HG03103 (cell line): ENCODE measurements around the gene PEX26.
"Not testable (repeated sequence)": the region's sequence is repeated elsewhere in the genome, so short reads cannot be mapped to it uniquely, and the experiment has no call there.

Experiments
- ATAC-seq: cut with Tn5 transposase; IDR thresholded peaks from one replicate; pipeline ENCODE4 v1.9.1; 2021; ENCODE audit warnings: low read depth; ENCODE audit not compliant: unreplicated experiment

Gene PEX26

DNA sequence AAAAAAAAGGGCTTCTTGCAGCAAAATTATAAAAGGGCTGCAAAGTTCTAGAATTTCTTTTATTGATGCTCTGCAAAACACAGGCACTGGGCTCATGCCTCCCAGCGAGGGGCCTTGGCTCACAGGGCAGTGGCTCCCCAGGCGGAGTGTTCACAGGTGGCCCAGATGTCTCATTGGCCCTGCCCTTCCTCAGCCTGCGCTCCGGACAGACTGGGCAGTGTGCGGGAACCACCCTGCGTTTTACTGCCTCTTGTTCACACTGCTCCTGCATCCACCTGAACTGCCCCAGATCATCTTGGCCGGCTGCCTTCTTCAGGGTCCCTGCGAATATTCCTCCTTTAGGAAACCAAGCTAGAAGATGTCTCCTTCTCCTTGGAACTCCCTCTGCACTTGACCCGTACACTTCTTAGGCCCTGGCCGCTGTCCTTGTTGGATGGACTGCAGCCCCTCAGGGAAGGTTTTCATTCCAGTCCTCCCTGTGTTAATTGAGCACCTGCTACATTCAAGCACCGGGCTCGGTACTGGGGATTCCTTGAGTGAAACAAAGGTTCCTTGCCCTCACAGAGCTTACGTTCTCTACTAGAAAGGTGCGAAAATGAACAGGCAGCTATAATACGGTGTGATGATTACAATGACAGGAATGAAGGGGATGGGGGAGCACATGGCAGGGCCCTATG, 37.3 kb downstream of the PEX26 start:
- ATAC-seq: no peak

DNA sequence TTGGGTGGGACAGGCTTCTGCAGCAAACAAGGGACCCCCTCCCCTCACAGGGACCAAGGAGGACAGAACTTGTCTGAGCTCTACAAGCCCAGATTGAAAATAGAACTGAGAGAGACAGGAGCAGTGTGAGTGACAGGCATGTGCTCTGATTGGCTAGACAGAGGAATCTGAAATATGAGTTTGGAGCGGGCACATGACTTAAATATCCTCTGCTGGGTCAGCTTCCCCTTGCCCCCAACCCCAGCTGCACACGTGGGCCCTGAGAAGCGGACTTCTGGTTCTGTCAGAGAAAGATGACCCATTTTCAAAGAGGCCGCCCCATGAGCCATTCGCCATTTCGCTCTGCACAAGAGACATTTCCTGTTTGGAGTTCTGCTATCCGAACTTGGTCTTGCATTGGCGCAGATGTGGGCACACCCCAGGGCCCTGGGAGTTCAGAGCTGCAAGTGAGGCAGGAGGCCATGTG, 38.1 kb downstream of the PEX26 start:
- ATAC-seq: no peak

DNA sequence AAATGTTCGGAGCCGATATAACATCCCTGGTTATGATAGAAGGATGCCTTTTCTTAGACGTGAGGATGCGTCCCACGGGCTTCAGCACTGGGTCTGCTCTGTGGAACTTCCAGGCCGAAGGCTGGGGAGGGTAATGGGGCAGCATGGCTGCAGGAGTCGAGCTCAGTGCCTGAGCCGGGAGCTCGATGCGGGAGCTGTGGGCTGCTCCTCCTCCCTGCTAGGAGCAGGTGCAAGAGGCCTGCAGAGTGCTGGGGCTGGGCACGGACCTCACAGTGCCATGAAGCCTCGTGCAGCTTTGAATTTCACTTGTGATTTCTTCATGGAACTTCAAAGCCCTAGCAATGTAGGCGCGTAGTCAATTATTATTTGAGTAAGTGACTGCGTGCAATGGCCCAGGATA, 38.8 kb downstream of the PEX26 start:
- ATAC-seq: no peak

DNA sequence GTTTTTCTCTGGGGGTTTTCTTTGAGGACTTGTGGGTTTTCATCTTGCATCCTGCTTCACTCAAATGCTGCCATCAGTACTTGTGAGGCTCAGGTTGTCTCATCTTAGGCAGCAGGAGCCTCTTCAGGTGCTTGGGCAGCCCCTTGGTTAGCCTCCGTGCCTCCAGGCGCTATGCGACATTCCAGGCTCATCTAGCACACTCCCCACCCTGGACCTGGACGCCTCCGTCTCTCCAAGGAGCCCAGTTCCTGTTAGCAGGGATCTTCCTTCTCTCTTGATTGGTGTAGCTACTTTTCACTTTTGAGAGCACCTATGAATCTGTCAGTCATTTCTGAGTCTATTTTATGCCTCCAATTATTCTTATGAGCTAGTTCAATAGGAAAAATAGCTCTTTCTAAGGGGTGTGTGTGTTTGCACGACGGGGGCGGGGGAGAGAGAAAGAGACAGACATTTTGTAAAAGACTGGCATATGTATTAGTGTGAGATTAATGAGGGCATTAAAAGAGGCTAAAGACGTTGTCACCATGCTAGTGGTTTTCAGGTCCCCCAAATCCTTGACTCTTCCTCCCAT, 40.6 kb downstream of the PEX26 start:
- ATAC-seq: no peak

DNA sequence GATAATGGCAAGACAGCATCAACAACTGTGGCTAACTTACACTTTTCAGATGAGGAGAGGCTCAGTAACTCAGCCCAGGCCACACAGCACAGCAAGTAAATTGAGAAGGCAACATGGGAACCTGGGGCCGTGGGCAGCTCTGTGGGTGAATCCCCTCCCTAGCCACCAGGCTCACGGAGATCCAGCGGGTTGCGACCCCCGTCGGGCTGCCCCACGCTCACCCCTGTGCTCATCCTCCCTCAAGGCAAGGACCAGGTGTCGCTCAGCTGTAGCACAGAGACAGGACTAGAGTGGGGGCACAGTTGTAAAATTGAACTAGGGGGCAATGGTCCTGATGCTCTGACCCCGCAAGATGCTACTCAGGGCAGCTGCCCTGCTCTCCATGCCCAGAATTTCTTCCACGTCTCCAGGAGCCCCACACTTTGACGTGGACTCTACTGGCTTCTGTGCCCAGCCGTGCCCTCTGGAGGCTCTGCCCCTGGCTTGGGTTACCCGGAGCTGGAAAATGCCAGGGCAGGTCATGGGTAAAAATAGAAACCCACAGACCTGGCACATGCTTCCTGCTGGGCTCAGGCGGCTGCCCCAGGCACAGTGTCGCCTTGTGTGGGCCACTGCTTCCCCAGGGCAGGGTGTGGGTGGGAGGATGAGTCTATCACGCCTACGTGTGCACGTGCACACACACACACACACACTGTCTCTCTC, 41.8 kb downstream of the PEX26 start:
- ATAC-seq: no peak

DNA sequence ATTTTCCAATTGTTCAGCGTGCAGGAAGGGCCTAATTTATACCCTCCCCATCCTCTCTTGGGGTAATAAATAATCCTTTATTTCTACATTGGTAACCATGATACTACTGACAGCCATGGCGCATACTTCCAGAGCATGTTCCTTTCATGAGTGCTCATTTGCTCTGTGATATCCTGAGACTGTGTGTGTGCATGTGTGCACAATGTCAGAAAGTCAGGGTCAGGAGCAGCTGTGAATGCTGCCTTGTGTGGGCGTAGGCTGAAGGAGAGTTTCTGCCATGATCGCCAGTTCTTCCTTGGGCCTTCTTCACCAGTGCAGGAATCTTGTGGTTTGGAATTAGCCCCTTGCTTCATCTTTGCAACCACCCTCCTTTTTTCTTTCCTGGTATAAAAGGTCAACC, 43.1 kb downstream of the PEX26 start:
- ATAC-seq: no peak

DNA sequence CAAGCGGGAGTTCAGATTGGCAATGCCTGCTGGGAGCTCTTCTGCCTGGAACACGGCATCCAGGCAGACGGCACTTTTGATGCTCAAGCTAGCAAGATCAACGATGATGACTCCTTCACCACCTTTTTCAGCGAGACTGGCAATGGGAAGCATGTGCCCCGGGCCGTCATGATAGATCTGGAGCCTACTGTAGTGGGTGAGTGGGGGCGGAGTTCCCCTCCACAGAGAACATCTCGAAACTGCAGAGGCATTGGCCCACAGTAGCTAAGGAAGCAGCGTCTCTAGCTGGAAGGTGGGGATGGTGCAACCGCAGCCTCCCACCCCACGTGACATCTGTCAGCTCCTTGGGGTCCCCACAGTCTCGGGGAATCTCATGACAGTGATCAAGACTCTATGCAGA, 43.7 kb downstream of the PEX26 start:
- no peak for ATAC-seq

DNA sequence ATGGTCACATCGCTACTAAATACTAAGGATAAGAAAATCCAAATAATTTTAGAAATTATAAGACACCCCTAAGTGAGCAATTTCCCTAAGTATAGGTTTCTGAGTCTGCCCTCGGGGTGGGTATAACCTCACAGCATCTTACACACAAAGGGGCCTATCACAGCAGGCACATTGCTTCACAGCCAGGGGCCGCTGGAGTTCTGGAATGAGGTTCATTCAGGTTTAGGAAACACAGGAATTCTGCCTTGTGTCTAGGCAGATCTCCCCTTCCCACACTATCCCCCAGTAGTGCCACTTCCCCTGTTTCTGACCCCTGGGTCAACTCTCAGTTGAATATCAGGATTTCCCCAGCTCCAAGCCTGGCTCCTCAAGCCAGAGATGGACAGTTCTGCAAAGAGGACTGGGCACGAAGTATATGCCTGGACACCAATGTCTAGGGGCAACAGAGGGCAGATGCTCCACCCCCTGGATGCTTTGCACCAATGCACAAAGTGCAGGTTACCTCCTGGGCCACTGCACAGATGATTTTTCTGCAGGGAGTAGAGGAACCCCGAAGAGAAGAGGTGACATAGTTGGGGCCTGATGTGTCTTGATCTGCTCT, 44.3 kb downstream of the PEX26 start:
- ATAC-seq: no peak

DNA sequence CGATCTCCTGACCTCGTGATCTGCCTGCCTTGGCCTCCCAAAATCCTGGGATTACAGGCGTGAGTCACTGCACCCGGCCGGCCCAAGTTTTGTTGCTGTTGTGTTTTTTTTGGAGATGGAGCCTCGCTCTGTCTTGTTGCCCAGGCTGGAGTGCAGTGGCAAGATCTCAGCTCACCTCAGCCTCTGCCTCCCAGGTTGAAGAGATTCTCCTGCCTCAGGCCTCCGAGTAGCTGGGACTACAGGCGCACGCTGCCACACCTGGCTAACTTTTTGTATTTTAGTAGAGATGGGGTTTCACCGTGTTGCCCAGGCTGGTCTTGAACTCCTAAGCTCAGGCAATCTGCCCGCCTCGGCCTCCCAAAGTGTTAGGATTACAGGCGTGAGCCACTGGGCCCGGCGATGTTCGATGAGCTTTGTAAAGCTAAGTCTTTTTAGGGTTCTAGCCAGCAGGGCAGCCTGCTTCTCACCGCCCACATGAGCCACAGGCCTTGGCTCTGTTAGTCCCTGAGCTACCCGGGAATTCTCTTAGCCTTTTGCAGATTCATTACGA, 45.8 kb downstream of the PEX26 start:
- ATAC-seq: not testable (repeated sequence)

DNA sequence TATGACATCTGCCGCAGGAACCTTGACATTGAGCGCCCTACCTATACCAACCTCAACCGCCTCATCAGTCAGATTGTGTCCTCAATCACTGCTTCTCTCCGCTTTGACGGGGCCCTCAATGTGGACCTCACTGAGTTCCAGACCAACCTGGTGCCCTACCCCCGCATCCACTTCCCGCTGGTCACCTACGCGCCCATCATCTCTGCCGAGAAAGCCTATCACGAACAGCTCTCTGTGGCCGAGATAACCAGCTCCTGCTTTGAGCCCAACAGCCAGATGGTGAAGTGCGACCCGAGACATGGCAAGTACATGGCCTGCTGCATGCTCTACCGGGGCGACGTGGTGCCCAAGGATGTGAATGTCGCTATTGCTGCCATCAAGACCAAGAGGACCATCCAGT, 48.8 kb downstream of the PEX26 start:
- no peak for ATAC-seq

DNA sequence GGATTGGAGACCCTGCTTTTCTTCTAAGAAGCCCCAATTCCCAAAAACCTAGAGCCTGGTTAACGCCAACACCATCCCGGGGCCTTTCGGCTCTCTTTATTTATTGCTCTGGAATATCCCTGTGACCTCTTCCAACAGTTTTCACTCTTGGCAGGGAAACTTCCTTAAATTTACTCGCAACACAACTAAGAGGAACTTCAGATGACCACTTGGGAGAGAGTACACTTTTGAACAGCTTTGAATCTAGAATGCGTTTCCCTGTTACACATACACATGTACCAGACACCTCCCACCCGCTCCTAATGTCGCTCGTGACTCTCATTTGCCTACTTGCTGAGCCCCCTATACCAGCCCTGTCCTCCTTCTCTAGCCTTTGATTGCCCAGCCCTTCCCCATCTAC, 52.2 kb downstream of the PEX26 start:
- ATAC-seq: no peak

DNA sequence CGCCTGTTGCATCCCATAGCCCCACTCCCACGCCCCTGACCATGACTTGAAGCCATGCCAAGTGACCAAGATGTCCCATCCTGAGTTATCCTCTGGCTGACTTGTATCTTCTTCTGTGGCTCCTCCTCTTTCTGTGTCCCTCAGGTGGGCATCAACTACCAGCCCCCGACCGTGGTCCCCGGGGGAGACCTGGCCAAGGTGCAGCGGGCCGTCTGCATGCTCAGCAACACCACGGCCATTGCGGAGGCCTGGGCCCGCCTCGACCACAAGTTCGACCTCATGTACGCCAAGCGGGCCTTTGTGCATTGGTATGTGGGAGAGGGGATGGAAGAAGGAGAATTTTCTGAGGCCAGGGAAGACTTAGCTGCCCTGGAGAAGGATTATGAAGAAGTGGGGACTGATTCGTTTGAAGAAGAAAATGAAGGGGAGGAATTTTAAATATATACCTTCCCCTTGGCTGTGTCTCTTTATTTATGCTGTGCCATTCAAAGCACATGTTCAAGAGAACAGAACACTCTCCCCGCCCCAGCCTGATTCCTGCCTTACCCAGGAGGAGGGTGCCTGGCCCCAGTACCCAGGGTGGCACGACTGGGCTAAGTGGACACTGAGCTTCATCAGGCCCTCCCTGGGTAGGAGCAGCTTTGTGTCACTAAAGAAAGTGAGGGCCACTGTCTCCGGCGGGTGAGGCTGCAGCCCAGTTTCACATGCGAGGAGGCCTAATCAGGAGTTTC, 53.1 kb downstream of the PEX26 start:
- ATAC-seq: no peak

DNA sequence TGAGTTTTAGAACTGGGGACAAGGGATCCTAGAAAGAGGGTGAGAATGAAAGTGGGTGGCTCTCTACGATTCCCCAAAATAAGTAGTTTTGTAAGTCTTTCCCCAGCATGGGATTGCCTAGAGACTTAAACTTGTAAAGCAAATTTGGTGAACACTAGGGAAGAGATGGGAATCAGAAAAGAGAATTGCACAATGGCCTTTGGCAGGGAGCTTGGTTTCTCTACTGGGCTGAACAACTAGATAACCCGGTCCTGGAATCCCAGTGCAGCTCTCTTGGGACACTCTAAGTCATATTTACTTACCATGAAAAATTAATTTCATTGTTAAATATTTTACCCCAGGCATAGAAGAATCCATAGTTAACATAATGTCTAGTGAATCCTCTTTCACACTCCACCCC, 55.7 kb downstream of the PEX26 start:
- ATAC-seq: no peak

DNA sequence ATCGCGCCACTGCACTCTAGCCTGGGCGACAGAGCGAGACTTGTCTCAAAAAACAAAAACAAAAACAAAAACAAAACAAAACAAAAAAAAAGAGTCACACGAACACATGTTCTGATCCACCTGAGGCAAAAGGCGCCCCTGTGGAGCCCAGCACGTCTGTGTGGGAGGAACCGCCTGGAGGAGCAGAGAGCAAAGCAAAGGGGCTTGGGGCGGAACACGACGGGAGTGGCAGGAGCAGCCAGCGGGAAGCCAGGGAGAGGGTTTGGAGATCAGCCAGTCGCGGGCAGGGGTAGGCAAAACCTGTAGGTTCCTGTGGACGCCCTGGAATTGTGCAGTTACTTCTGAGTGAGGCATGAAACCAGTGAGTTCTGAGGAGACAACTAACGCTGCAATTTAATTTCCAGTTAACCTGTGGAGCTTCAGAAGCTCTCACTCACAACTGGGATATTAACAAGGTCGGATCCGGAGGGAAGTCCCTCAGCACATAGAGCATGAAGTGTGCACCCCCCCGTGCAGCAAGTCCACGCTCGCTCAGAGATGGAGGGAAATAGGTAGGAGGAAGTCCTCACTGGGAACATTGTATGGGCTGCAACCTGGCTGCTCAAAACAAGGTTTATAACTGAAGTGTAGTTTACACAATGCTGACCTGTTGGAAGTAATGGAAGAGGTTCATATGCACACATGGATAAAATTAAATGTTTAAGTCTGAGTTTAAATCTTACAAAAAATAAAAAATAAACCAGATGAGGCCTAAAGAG, 59.0 kb downstream of the PEX26 start:
- ATAC-seq: no peak

DNA sequence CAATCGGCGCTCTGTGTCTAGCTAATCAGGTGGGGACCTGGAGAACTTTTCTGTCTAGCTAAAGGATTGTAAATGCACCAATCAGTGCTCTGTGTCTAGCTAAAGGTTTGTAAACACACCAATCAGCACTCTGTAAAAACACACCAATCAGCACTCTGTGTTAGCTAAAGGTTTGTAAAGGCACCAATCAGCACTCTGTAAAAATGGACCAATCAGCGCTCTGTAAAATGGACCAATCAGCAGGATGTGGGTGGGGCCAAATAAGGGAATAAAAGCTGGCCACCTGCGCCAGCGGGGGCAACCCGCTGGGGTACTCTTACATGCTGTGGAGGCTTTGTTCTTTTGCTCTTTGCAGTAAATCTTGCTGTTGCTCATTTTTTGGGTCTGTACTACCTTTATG, 63.2 kb downstream of the PEX26 start:
- ATAC-seq: not testable (repeated sequence)

DNA sequence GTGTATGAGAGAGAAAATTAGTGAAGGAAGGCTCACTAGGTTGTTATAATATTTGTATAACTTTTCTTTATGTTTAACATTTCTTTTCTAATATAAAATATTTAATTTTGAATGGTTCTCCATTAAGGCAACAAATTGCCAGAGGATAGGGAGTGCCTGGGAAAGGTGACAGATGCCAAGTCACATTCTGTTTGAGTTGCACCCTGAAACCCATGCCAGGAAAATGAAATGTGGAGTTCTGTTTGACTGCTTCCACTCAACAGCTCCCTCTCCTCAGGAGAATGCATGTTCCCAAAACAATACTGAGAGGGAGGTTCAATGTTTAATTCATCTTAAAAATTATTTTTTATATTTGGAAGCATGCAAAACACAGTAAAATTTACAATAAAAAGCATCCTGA, 66.3 kb downstream of the PEX26 start:
- ATAC-seq: no peak

DNA sequence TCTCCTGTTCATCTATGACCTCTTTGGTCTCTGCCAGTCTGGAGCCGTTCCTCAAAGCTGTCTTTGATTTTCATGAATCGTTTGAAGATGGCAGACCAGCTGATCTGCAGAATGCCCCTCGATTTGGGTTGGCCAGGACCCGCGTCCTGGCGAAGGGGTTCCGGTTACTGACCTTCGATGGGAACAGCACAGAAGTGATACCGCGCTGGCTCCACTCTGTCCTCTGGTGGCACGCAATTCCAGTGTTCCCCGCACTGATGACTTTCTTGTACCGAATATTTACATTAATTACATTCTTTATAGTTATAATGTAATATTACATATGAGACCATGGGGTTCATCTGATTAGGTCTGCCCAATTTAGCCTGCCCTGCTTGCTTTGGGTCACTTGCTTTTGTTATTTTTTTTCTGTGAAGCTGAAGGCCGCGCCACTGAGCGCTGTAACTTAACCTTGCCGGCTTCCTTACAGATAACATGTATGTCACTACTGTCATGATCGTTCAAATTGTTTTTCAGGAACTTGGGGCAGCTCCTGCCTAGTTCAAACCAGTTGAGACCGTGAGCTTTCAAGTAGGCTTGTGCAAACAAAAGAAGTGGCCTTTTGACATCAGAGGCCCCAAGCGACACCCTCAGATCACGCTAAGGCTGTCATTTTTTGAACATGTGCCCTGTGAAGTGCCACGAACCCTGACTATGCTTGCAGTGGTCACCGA, 68.0 kb downstream of the PEX26 start:
- no peak for ATAC-seq

DNA sequence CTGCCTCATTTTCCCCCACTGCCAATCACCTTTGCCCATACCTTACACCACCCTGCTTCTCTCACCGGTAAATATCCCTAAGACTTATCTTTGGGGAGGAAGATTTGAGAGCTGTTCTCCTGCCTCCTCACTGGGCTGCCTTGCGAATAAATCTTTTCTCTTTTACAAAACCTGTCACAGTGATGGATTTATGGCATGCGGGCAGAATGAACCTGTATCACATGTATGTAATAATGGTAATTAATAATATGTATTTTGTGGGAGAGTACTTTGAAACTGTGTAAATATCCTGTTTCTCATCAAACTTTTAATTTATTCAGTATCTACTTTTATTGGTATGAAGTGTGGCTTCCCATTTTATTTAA, 68.6 kb downstream of the PEX26 start:
- ATAC-seq: no peak

DNA sequence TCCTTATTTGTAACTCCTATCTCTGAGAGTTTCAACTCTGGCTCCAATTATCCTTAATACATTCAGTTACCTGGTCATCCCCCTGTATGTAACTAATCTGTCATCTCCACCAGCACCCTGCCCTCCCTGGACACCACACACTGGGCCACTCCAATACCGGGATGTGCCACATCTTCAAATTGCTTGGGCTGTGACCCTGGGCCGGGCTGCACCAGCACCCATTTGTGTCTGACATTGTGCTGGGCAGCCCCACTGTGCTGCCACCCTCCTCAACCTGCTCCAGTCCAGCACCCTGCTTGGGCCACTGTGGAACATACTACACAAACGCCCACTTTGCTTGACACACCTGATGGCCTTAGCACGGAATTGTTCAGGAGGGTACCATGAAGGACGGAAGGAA, 70.0 kb downstream of the PEX26 start:
- ATAC-seq: no peak
